NCI-H1092 treated with DMSO at 0.1 percent for 48 hours (cell line): ENCODE measurements around the gene ITSN1.
"Not testable (repeated sequence)": the region's sequence is repeated elsewhere in the genome, so short reads cannot be mapped to it uniquely, and the experiment has no call there.

Experiments used
- DNase-seq: peaks from one replicate; lab custom pipeline; 2025; lab: John Stamatoyannopoulos, UW

The ITSN1 gene

GRCh38 chr21:33682992-33683627 is 40.8 kb downstream of the ITSN1 start:
- DNase-seq, result no peak

GRCh38 chr21:33684068-33684467 is 41.8 kb downstream of the ITSN1 start:
- DNase-seq, result no peak

- DNase-seq, result no peak
Observed at GRCh38 chr21:33684923-33685560, 42.7 kb downstream of the ITSN1 start.

GRCh38 chr21:33685613-33686197 is 43.4 kb downstream of the ITSN1 start:
- no peak for DNase-seq

- DNase-seq, result peak; percentile 5
Observed at GRCh38 chr21:33686386-33686785, 44.1 kb downstream of the ITSN1 start.

GRCh38 chr21:33687634-33688033 is 45.3 kb downstream of the ITSN1 start:
- no peak for DNase-seq

GRCh38 chr21:33688353-33688752 is 46.1 kb downstream of the ITSN1 start:
- no peak for DNase-seq

GRCh38 chr21:33690874-33691273 is 48.6 kb downstream of the ITSN1 start:
- no peak for DNase-seq

- no peak for DNase-seq
Observed at GRCh38 chr21:33691945-33692603, 49.8 kb downstream of the ITSN1 start.

- no peak for DNase-seq
Observed at GRCh38 chr21:33695813-33696212, 53.5 kb downstream of the ITSN1 start.

- no peak for DNase-seq
Observed at GRCh38 chr21:33696465-33696864, 54.2 kb downstream of the ITSN1 start.

GRCh38 chr21:33698087-33698860 is 56.0 kb downstream of the ITSN1 start:
- no peak for DNase-seq

GRCh38 chr21:33699277-33699676 is 57.0 kb downstream of the ITSN1 start:
- no peak for DNase-seq

GRCh38 chr21:33700491-33700890 is 58.2 kb downstream of the ITSN1 start:
- no peak for DNase-seq

GRCh38 chr21:33703750-33704606 is 61.7 kb downstream of the ITSN1 start:
- no peak for DNase-seq

GRCh38 chr21:33707846-33708245 is 65.5 kb downstream of the ITSN1 start:
- DNase-seq, result no peak

- DNase-seq, result no peak
Observed at GRCh38 chr21:33708874-33709273, 66.6 kb downstream of the ITSN1 start.

GRCh38 chr21:33712022-33712803 is 69.9 kb downstream of the ITSN1 start:
- no peak for DNase-seq

GRCh38 chr21:33721081-33721480 is 78.8 kb downstream of the ITSN1 start:
- no peak for DNase-seq

GRCh38 chr21:33729139-33729538 is 86.8 kb downstream of the ITSN1 start:
- DNase-seq, result not testable (repeated sequence)
